ENCODE data around the gene LRRC70. TPM values are rescaled to one million over a fixed set of nuclear protein-coding genes. Genes with fewer than 3 reads are reported as not detected.

The LRRC70 gene
- total RNA-seq, 1 donor from 2014 or later, result 0.64 TPM

DNA sequence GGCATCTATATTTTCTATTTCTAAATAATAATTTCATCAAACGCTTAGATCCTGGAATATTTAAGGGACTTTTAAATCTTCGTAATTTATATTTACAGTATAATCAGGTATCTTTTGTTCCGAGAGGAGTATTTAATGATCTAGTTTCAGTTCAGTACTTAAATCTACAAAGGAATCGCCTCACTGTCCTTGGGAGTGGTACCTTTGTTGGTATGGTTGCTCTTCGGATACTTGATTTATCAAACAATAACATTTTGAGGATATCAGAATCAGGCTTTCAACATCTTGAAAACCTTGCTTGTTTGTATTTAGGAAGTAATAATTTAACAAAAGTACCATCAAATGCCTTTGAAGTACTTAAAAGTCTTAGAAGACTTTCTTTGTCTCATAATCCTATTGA, 1.1 kb downstream of the LRRC70 start:
- H3K36me3 ChIP-seq (ENCODE audit: insufficient read depth, low read length), result no peaks in the 10 kb centered on the region
- H3K4me1 ChIP-seq (ENCODE audit: insufficient read depth, low read length), result no peaks in the 10 kb centered on the region
- FAIRE-seq (no peak), DNase-seq (ENCODE audit: low read depth) (no peak)
- no peak overlapping the region for H3K9ac ChIP-seq (ENCODE audit: low read length)
- no peaks in the 10 kb centered on the region for H3K27me3 ChIP-seq (ENCODE audit: insufficient read depth, low read length)
- H3K36me3 Mint-ChIP-seq (ENCODE audit: low read depth, unreplicated experiment), result no peaks in the 10 kb centered on the region
- no peaks in the 10 kb centered on the region for H3K79me2 ChIP-seq (ENCODE audit: insufficient read depth, low read length)
- H3K4me3 ChIP-seq (ENCODE audit: insufficient read depth, low read depth, low read length), result no peak overlapping the region
- no peak overlapping the region for H2AFZ ChIP-seq (ENCODE audit: low read depth, low read length)
- H4K20me1 ChIP-seq (ENCODE audit: insufficient read depth, low read length), result no peaks in the 10 kb centered on the region
- H3K4me2 ChIP-seq (ENCODE audit: low read length), result no peak overlapping the region
- H3K9me3 ChIP-seq (ENCODE audit: insufficient read depth, low read depth, low read length), result no peaks in the 10 kb centered on the region
- TF ChIP-seq EZH2 (IDR thresholded peaks at IDR 0.05; ENCODE audit: insufficient read depth, low read length), result no peak
- TF ChIP-seq, protein P1, sequence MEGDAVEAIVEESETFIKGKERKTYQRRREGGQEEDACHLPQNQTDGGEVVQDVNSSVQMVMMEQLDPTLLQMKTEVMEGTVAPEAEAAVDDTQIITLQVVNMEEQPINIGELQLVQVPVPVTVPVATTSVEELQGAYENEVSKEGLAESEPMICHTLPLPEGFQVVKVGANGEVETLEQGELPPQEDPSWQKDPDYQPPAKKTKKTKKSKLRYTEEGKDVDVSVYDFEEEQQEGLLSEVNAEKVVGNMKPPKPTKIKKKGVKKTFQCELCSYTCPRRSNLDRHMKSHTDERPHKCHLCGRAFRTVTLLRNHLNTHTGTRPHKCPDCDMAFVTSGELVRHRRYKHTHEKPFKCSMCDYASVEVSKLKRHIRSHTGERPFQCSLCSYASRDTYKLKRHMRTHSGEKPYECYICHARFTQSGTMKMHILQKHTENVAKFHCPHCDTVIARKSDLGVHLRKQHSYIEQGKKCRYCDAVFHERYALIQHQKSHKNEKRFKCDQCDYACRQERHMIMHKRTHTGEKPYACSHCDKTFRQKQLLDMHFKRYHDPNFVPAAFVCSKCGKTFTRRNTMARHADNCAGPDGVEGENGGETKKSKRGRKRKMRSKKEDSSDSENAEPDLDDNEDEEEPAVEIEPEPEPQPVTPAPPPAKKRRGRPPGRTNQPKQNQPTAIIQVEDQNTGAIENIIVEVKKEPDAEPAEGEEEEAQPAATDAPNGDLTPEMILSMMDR (IDR thresholded peaks at IDR 0.05; ENCODE audit: insufficient read depth, low read depth, low read length), result no peak
- peaks cover 7% of the 10 kb centered on the region for H3K4me1 Mint-ChIP-seq (ENCODE audit: low read depth, unreplicated experiment)
- H3K4me3 Mint-ChIP-seq (ENCODE audit: unreplicated experiment), result no peak overlapping the region
- no peak overlapping the region for H3K27ac ChIP-seq (ENCODE audit: low read depth, low read length)
- H3K27ac Mint-ChIP-seq (ENCODE audit: unreplicated experiment), result no peak overlapping the region
- no peaks in the 10 kb centered on the region for H3K27me3 Mint-ChIP-seq (ENCODE audit: low read depth, unreplicated experiment)
- no peaks in the 10 kb centered on the region for H3K9me3 Mint-ChIP-seq (ENCODE audit: unreplicated experiment)

DNA sequence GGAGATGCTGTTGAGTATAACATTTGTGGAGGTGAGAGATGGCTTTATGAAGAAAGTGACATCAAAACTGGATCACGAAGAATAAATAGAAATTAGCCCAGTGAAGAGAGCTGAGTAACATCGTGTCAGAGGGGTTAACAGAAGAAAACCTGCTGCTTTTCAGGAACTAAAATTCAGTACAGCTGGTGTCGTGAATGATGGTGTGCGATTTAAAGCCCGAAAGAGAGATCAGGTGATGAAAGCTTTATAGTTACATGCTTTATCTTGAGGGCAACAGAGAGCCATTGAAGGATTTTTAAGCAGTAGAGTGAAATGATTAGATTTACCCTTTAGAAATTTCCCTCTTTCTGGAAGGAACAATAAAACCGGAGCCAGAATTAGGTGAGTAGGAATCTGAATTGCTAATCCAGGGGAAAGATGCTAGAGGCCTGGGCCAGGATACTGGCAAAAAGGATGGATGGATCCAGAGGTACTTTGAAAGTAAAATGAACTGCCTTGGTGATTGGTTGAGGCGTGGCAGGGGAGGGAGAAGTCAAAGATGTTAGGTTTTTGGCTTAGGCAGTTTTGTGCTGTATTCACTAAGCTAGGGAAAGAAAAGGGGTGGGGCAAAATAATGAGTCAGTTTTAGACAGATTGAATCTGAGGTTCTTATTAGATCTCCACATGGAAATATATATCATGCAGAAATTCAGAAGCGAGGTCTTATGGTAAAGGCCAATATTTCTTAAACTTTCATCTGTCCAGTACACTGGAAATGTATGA, 3.4 kb downstream of the LRRC70 start:
- no peak for FAIRE-seq
- no peak overlapping the region for H3K4me3 Mint-ChIP-seq (ENCODE audit: unreplicated experiment)
- no peak overlapping the region for H3K9ac ChIP-seq (ENCODE audit: low read length)

More for the DNA sequence above, 3.4 kb downstream of the LRRC70 start:
- H3K9me3 Mint-ChIP-seq (ENCODE audit: unreplicated experiment), result no peaks in the 10 kb centered on the region
- no peak for TF ChIP-seq EZH2 (IDR thresholded peaks at IDR 0.05; ENCODE audit: insufficient read depth, low read length)
- TF ChIP-seq, protein P1 (IDR thresholded peaks at IDR 0.05; ENCODE audit: insufficient read depth, low read depth, low read length), result no peak
- no peak for DNase-seq (ENCODE audit: low read depth)
- Histone ChIP-seq H3K4me2 (ENCODE audit: low read length) (no peak overlapping the region), H3K79me2 (ENCODE audit: insufficient read depth, low read length) (no peaks in the 10 kb centered on the region), H3K9me3 (ENCODE audit: insufficient read depth, low read depth, low read length) (no peaks in the 10 kb centered on the region), H3K4me3 (ENCODE audit: insufficient read depth, low read depth, low read length) (no peak overlapping the region), H3K36me3 (ENCODE audit: insufficient read depth, low read length) (peaks cover 2% of the 10 kb centered on the region), H3K27me3 (ENCODE audit: insufficient read depth, low read length) (no peaks in the 10 kb centered on the region), H2AFZ (ENCODE audit: low read depth, low read length) (no peak overlapping the region), H3K27ac (ENCODE audit: low read depth, low read length) (no peak overlapping the region), H3K4me1 (ENCODE audit: insufficient read depth, low read length) (no peaks in the 10 kb centered on the region), H4K20me1 (ENCODE audit: insufficient read depth, low read length) (no peaks in the 10 kb centered on the region)
- H3K4me1 Mint-ChIP-seq (ENCODE audit: low read depth, unreplicated experiment), result peaks cover 7% of the 10 kb centered on the region
- H3K27ac Mint-ChIP-seq (ENCODE audit: unreplicated experiment), result no peak overlapping the region
- H3K27me3 Mint-ChIP-seq (ENCODE audit: low read depth, unreplicated experiment), result no peaks in the 10 kb centered on the region
- no peaks in the 10 kb centered on the region for H3K36me3 Mint-ChIP-seq (ENCODE audit: low read depth, unreplicated experiment)
